Left ventricle myocardium inferior (tissue), 1 donor: ENCODE results near the gene OTUD1. TPM values are rescaled to one million over a fixed set of nuclear protein-coding genes. Genes with fewer than 3 reads are reported as not detected.

ENCODE experiments used
- DNase-seq: peaks from one replicate; pipeline ENCODE4 v3.0.0-alpha.2; 2020
- H3K27ac ChIP-seq: fragments of 200-600 bp; replicated peaks from 2 replicates; pipeline ENCODE4 v1.8.0; 2021
- H3K27me3 ChIP-seq: fragments of 200-600 bp; 2 replicates; pipeline ENCODE4 v1.8.0; 2021; ENCODE audit warnings: low read depth
- H3K36me3 ChIP-seq: fragments of 200-600 bp; 2 replicates; pipeline ENCODE4 v1.8.0; 2021
- H3K4me1 ChIP-seq: fragments of 200-600 bp; 2 replicates; pipeline ENCODE4 v1.8.0; 2021
- H3K4me3 ChIP-seq: fragments of 200-600 bp; 2 replicates; pipeline ENCODE4 v1.8.0; 2021; ENCODE audit warnings: mild to moderate bottlenecking, moderate library complexity
- H3K9me3 ChIP-seq: fragments of 200-600 bp; replicated peaks from 2 replicates; pipeline ENCODE4 v1.8.0; 2021
- intact Hi-C: fragments of 100-400 bp; cut with micrococcal nuclease; formaldehyde crosslinking; loops from one replicate; pipeline ENCODE4 v1.11.0; 2022
- total RNA-seq: library from RNA; stranded (reverse); fragmentation: NEBNext Ultra II Directional; extraction: Animal tissue kit (Norgen Biotek cat#: 25700); gene quantifications from one replicate; pipeline ENCODE4 v1.2.1, GENCODE V29; 2021
- TF ChIP-seq, protein P1 (sequence below): fragments of 200-600 bp; IDR thresholded peaks from 2 replicates; pipeline ENCODE4 v1.8.0; 2021; ENCODE audit warnings: antibody characterized with exemption, mild to moderate bottlenecking, borderline replicate concordance
- donor health status: DM: no; HTN: yes; CAD: no; lungs with severe emphysema.

Gene OTUD1
- total RNA-seq, 1 donor from 2014 or later = 19.5 TPM

GRCh38 chr10:23417254-23417653, 21.6 kb upstream of the OTUD1 start:
- no peak overlapping the region for H3K4me3 ChIP-seq
- TF ChIP-seq, protein P1, sequence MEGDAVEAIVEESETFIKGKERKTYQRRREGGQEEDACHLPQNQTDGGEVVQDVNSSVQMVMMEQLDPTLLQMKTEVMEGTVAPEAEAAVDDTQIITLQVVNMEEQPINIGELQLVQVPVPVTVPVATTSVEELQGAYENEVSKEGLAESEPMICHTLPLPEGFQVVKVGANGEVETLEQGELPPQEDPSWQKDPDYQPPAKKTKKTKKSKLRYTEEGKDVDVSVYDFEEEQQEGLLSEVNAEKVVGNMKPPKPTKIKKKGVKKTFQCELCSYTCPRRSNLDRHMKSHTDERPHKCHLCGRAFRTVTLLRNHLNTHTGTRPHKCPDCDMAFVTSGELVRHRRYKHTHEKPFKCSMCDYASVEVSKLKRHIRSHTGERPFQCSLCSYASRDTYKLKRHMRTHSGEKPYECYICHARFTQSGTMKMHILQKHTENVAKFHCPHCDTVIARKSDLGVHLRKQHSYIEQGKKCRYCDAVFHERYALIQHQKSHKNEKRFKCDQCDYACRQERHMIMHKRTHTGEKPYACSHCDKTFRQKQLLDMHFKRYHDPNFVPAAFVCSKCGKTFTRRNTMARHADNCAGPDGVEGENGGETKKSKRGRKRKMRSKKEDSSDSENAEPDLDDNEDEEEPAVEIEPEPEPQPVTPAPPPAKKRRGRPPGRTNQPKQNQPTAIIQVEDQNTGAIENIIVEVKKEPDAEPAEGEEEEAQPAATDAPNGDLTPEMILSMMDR = no peak
- no peaks in the 10 kb centered on the region for H3K9me3 ChIP-seq
- H3K27me3 ChIP-seq = no peaks in the 10 kb centered on the region
- H3K36me3 ChIP-seq = no peaks in the 10 kb centered on the region
- DNase-seq = no peak
- intact Hi-C loops = no loop called here
- H3K27ac ChIP-seq = no peak overlapping the region
- no peaks in the 10 kb centered on the region for H3K4me1 ChIP-seq

- Histone ChIP-seq H3K9me3 (no peaks in the 10 kb centered on the region), H3K4me1 (no peaks in the 10 kb centered on the region), H3K4me3 (no peak overlapping the region), H3K27me3 (no peaks in the 10 kb centered on the region), H3K27ac (no peak overlapping the region), H3K36me3 (no peaks in the 10 kb centered on the region)
- intact Hi-C loops = no loop called here
- DNase-seq = no peak
- TF ChIP-seq, protein P1 = no peak
Observed at GRCh38 chr10:23418051-23418681, 20.7 kb upstream of the OTUD1 start.

- H3K27me3 ChIP-seq = no peaks in the 10 kb centered on the region
- no peak overlapping the region for H3K4me3 ChIP-seq
- intact Hi-C loops = no loop called here
- no peak overlapping the region for H3K27ac ChIP-seq
- DNase-seq = no peak
- TF ChIP-seq, protein P1 = no peak
- H3K9me3 ChIP-seq = no peaks in the 10 kb centered on the region
- no peaks in the 10 kb centered on the region for H3K4me1 ChIP-seq
- H3K36me3 ChIP-seq = no peaks in the 10 kb centered on the region
Observed at GRCh38 chr10:23419201-23419600, 19.7 kb upstream of the OTUD1 start.

- Histone ChIP-seq H3K36me3 (no peaks in the 10 kb centered on the region), H3K4me3 (no peak overlapping the region), H3K27me3 (no peaks in the 10 kb centered on the region), H3K4me1 (no peaks in the 10 kb centered on the region), H3K27ac (no peak overlapping the region), H3K9me3 (no peaks in the 10 kb centered on the region)
- intact Hi-C loops = no loop called here
- TF ChIP-seq, protein P1 = no peak
- no peak for DNase-seq
Observed at GRCh38 chr10:23419655-23420329, 19.1 kb upstream of the OTUD1 start.

GRCh38 chr10:23421397-23421796, 17.5 kb upstream of the OTUD1 start:
- TF ChIP-seq, protein P1 = no peak
- no peak overlapping the region for H3K4me3 ChIP-seq
- no peaks in the 10 kb centered on the region for H3K36me3 ChIP-seq
- intact Hi-C loops = no loop called here
- H3K4me1 ChIP-seq = no peaks in the 10 kb centered on the region
- no peak overlapping the region for H3K27ac ChIP-seq
- no peaks in the 10 kb centered on the region for H3K9me3 ChIP-seq
- no peak for DNase-seq
- no peaks in the 10 kb centered on the region for H3K27me3 ChIP-seq
